Testis (tissue), 3 donors: ENCODE data around the gene VGLL1. TPM values are rescaled to one million over a fixed set of nuclear protein-coding genes. Genes with fewer than 3 reads are reported as not detected.

Experiments
- DNase-seq: peaks from one replicate; pipeline ENCODE4 v3.0.0-alpha.2; 2019
- H3K27ac ChIP-seq, 2 donors: fragments of 200-600 bp; sonication (generic); one replicate each; pipeline ENCODE4 v1.5.1; 2019
- H3K27me3 ChIP-seq: fragments of 200-600 bp; sonication (generic); one replicate; pipeline ENCODE4 v1.5.1; 2019
- H3K36me3 ChIP-seq: fragments of 200-600 bp; sonication (generic); one replicate; pipeline ENCODE4 v1.5.1; 2017; ENCODE audit warnings: low read depth; ENCODE audit errors: missing control alignments
- H3K4me1 ChIP-seq: fragments of 200-600 bp; sonication (generic); one replicate; pipeline ENCODE4 v1.5.1; 2019
- H3K4me3 ChIP-seq, 2 donors: fragments of 200-600 bp; sonication (generic); one replicate each; pipeline ENCODE4 v1.5.1; 2017 to 2019
- H3K9me3 ChIP-seq: fragments of 200-600 bp; sonication (generic); one replicate; pipeline ENCODE4 v1.5.1; 2017
- POLR2A ChIP-seq: fragments of 450-650 bp; IDR thresholded peaks from one replicate; pipeline ENCODE4 v1.6.1; 2017; ENCODE audit warnings: antibody characterized with exemption, mild to moderate bottlenecking, moderate library complexity
- WGBS, 2 donors: methylation state at CpG; one replicate each; pipeline ENCODE4 v1.1.5; 2018; 5-methylcytosine and 5-hydroxymethylcytosine counted together
- intact Hi-C: fragments of 100-400 bp; cut with DNase I; formaldehyde crosslinking; loops from one replicate; pipeline ENCODE4 v1.15.1; 2023; ENCODE audit warnings: low total_unique reads
- polyA plus RNA-seq: library from polyadenylated mRNA; stranded (reverse); fragments of 350-450 nt; fragmentation: Illumina TruSeq; extraction: RNeasy Lipid Tissue Mini Kit (QIAGEN cat#74804); gene quantifications from one replicate; pipeline ENCODE4 v1.2.3, GENCODE V29; 2014; ENCODE audit warnings: low read depth, low replicate concordance; ENCODE audit not compliant: insufficient read depth
- total RNA-seq, 2 donors: library from RNA; depleted of rRNA; stranded (reverse); fragments of >200 nt; gene quantifications; one replicate each; pipeline ENCODE4 v1.2.3, GENCODE V29; 2016
- TF ChIP-seq, protein P1 (sequence below), 3 experiments: fragments of 450-650 bp in 2 of 3; fragments of 200-600 bp in 1 of 3; sonication (generic) in 1 of 3; IDR thresholded peaks; one replicate each; pipeline ENCODE4 v1.5.1; 2016 to 2019; ENCODE audit warnings: antibody characterized with exemption in 3 of 3, mild to moderate bottlenecking in 2 of 3, moderate library complexity in 1 of 3

VGLL1 gene
- total and polyA plus RNA-seq, 3 donors from 2014 or later: 0.70 TPM; not detected in 2

GRCh38 chrX:136587532-136587931 lies 55.5 kb downstream of the VGLL1 start:
- intact Hi-C loops: no loop called here
- TF ChIP-seq, protein P1, sequence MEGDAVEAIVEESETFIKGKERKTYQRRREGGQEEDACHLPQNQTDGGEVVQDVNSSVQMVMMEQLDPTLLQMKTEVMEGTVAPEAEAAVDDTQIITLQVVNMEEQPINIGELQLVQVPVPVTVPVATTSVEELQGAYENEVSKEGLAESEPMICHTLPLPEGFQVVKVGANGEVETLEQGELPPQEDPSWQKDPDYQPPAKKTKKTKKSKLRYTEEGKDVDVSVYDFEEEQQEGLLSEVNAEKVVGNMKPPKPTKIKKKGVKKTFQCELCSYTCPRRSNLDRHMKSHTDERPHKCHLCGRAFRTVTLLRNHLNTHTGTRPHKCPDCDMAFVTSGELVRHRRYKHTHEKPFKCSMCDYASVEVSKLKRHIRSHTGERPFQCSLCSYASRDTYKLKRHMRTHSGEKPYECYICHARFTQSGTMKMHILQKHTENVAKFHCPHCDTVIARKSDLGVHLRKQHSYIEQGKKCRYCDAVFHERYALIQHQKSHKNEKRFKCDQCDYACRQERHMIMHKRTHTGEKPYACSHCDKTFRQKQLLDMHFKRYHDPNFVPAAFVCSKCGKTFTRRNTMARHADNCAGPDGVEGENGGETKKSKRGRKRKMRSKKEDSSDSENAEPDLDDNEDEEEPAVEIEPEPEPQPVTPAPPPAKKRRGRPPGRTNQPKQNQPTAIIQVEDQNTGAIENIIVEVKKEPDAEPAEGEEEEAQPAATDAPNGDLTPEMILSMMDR (IDR thresholded peaks at IDR 0.05): no peak
- TF ChIP-seq POLR2A: no peak

GRCh38 chrX:136588036-136588435 lies 56.0 kb downstream of the VGLL1 start:
- H3K4me1 ChIP-seq: no peaks in the 10 kb centered on the region
- 58 to 64% methylated on average over 1 of the region's 1 CpG for WGBS, 2 donors
- TF ChIP-seq POLR2A: no peak
- TF ChIP-seq, protein P1 (IDR thresholded peaks at IDR 0.05): no peak
- DNase-seq: no peak
- no peaks in the 10 kb centered on the region for H3K27me3 ChIP-seq
- no peak overlapping the region for H3K4me3 ChIP-seq
- no peaks in the 10 kb centered on the region for H3K36me3 ChIP-seq
- no peaks in the 10 kb centered on the region for H3K9me3 ChIP-seq
- no peak overlapping the region for H3K27ac ChIP-seq
- intact Hi-C loops: no loop called here

More at GRCh38 chrX:136587532-136587931, 55.5 kb downstream of the VGLL1 start:
- Histone ChIP-seq H3K4me3 (no peak overlapping the region), H3K27me3 (no peaks in the 10 kb centered on the region), H3K9me3 (no peaks in the 10 kb centered on the region), H3K4me1 (no peaks in the 10 kb centered on the region), H3K27ac (no peak overlapping the region), H3K36me3 (no peaks in the 10 kb centered on the region)
- 61 to 72% methylated on average over 3 of the region's 3 CpGs for WGBS, 2 donors
- DNase-seq: no peak

- H3K36me3 ChIP-seq: no peaks in the 10 kb centered on the region
- TF ChIP-seq POLR2A: no peak
- TF ChIP-seq, protein P1 (IDR thresholded peaks at IDR 0.05): no peak
- no peak for DNase-seq
- H3K4me3 ChIP-seq: no peak overlapping the region
- no peak overlapping the region for H3K27ac ChIP-seq
- H3K9me3 ChIP-seq: no peaks in the 10 kb centered on the region
- WGBS, 2 donors: 77 to 85% methylated on average over 3 of the region's 3 CpGs
- no peaks in the 10 kb centered on the region for H3K4me1 ChIP-seq
- intact Hi-C loops: no loop called here
- no peaks in the 10 kb centered on the region for H3K27me3 ChIP-seq
Measured at GRCh38 chrX:136589966-136590365, 58.0 kb downstream of the VGLL1 start.

- TF ChIP-seq POLR2A: no peak
- TF ChIP-seq, protein P1 (IDR thresholded peaks at IDR 0.05): no peak
- no peaks in the 10 kb centered on the region for H3K36me3 ChIP-seq
- no peaks in the 10 kb centered on the region for H3K4me1 ChIP-seq
- H3K4me3 ChIP-seq: no peak overlapping the region
- H3K27ac ChIP-seq: no peak overlapping the region
- no peaks in the 10 kb centered on the region for H3K9me3 ChIP-seq
- DNase-seq: no peak
- no peaks in the 10 kb centered on the region for H3K27me3 ChIP-seq
- WGBS, 2 donors: 95 to 100% methylated on average over 2 of the region's 2 CpGs
- intact Hi-C loops: no loop called here
Measured at GRCh38 chrX:136597356-136597755, 65.3 kb downstream of the VGLL1 start.

DNA sequence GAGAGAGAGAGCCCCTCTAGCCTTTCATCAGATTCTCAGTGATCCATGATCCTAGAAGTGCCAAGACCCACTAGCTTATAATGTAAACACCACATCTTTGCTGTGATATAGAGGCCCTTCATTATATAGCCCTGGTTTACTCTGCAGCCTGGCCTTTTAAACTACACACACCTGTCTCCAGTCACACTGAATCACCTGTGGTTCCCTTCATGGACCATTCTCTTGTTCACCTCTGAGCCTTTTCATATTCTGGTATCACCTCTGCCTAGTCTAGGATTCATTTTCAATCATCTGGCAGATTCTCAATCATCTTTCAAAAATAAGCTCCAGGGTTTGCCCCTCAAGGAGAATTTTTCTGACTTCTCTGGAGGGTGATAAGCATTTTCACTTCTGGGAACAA lies 65.9 kb downstream of the VGLL1 start:
- TF ChIP-seq, protein P1 (IDR thresholded peaks at IDR 0.05): no peak
- TF ChIP-seq POLR2A: no peak
- intact Hi-C loops: no loop called here
- H3K27me3 ChIP-seq: no peaks in the 10 kb centered on the region
- H3K27ac ChIP-seq: no peak overlapping the region
- H3K36me3 ChIP-seq: no peaks in the 10 kb centered on the region
- no peak for DNase-seq
- no peaks in the 10 kb centered on the region for H3K4me1 ChIP-seq
- no peak overlapping the region for H3K4me3 ChIP-seq
- H3K9me3 ChIP-seq: no peaks in the 10 kb centered on the region
